IMR-90 (cell line): ENCODE measurements around the gene ANXA3. TPM values are rescaled to one million over a fixed set of nuclear protein-coding genes. Genes with fewer than 3 reads are reported as not detected.

Experiments used
- ATAC-seq: fragments of 200-7000 bp; cut with Tn5 transposase; 2 replicates; pipeline ENCODE4 v1.9.1; 2020; ENCODE audit warnings: low read depth, mild to moderate bottlenecking, moderate library complexity
- BruUV-seq: library from RNA; stranded (reverse); fragments of 400-500 nt; replicated peaks from 2 replicates; lab custom pipeline; 2021; lab: Mats Ljungman, UMichigan
- CTCF ChIA-PET: fragments of 300-600 bp; formaldehyde crosslinking; extraction: SDS; loops from one replicate; lab custom pipeline; 2021; ENCODE audit warnings: antibody characterized with exemption; lab: Yijun Ruan, JAX
- POLR2A ChIA-PET: fragments of 300-600 bp; sonication (Branson Sonifier 250); formaldehyde crosslinking; loops from one replicate; lab custom pipeline; 2022; ENCODE audit warnings: antibody characterized with exemption; ENCODE audit not compliant: unreplicated experiment; lab: Charles Lee
- DNase-seq: peaks from one replicate; pipeline ENCODE4 v3.0.0; 2013
- H2AFZ ChIP-seq: replicated peaks from 2 replicates; pipeline ENCODE3; 2013; ENCODE audit warnings: low read length, mild to moderate bottlenecking; ENCODE audit not compliant: poor library complexity
- H2AK5ac ChIP-seq: 2 replicates; pipeline ENCODE4 v1.6.1; 2013; ENCODE audit warnings: low read depth, low read length, inconsistent platforms
- H2AK9ac ChIP-seq: replicated peaks from 2 replicates; pipeline ENCODE3; 2013; ENCODE audit warnings: mild to moderate bottlenecking, low read depth, low read length, moderate library complexity; ENCODE audit not compliant: poor library complexity
- H2BK120ac ChIP-seq: 2 replicates; pipeline ENCODE4 v1.6.1; 2013; ENCODE audit warnings: low read depth, low read length, inconsistent platforms
- H2BK15ac ChIP-seq: 3 replicates; pipeline ENCODE4 v1.6.1; 2013; ENCODE audit warnings: low read depth, low read length, inconsistent platforms
- H2BK20ac ChIP-seq: 2 replicates; pipeline ENCODE4 v1.6.1; 2013; ENCODE audit warnings: low read depth, mild to moderate bottlenecking, inconsistent platforms, low read length, moderate library complexity
- H2BK5ac ChIP-seq: 2 replicates; pipeline ENCODE4 v1.6.1; 2013; ENCODE audit warnings: mild to moderate bottlenecking, low read depth, low read length, inconsistent platforms; ENCODE audit not compliant: poor library complexity, severe bottlenecking
- H3K14ac ChIP-seq: replicated peaks from 2 replicates; pipeline ENCODE4 v1.6.1; 2013; ENCODE audit warnings: low read depth, low read length, inconsistent platforms
- H3K18ac ChIP-seq: 2 replicates; pipeline ENCODE4 v1.6.1; 2013; ENCODE audit warnings: low read depth, low read length, control low read depth
- H3K23ac ChIP-seq: 2 replicates; pipeline ENCODE4 v1.6.1; 2013; ENCODE audit warnings: low read depth, low read length, inconsistent platforms
- H3K27ac ChIP-seq: 2 replicates; pipeline ENCODE4 v1.5.1; 2013; ENCODE audit warnings: mild to moderate bottlenecking, control low read depth, low read length; ENCODE audit not compliant: insufficient read depth
- H3K27me3 ChIP-seq: 2 replicates; pipeline ENCODE4 v1.6.1; 2013; ENCODE audit warnings: low read length; ENCODE audit not compliant: control insufficient read depth, insufficient read depth
- H3K36me3 ChIP-seq: 2 replicates; pipeline ENCODE4 v1.6.1; 2013; ENCODE audit warnings: low read length, mixed read lengths; ENCODE audit not compliant: control insufficient read depth, insufficient read depth
- H3K4ac ChIP-seq: 2 replicates; pipeline ENCODE4 v1.6.1; 2013; ENCODE audit warnings: low read depth, low read length, inconsistent platforms
- H3K4me1 ChIP-seq: 2 replicates; pipeline ENCODE4 v1.6.1; 2013; ENCODE audit warnings: low read length, mixed read lengths; ENCODE audit not compliant: control insufficient read depth, insufficient read depth
- H3K4me2 ChIP-seq: 2 replicates; pipeline ENCODE4 v1.6.1; 2013; ENCODE audit warnings: low read depth, mild to moderate bottlenecking, control low read depth, low read length, moderate library complexity
- H3K4me3 ChIP-seq: 2 replicates; pipeline ENCODE4 v1.5.1; 2013; ENCODE audit warnings: low read depth, mild to moderate bottlenecking, control low read depth, low read length, moderate library complexity; ENCODE audit not compliant: insufficient read depth
- H3K56ac ChIP-seq: 2 replicates; pipeline ENCODE4 v1.6.1; 2013; ENCODE audit warnings: low read length, inconsistent platforms; ENCODE audit not compliant: insufficient read depth; ENCODE audit errors: extremely low read depth
- H3K79me1 ChIP-seq, 2 experiments: 2 replicates each; pipeline ENCODE4 v1.6.1; 2013; ENCODE audit warnings: low read length in 2 of 2, inconsistent platforms in 1 of 2, low read depth in 1 of 2
- H3K9ac ChIP-seq: 2 replicates; pipeline ENCODE4 v1.6.1; 2013; ENCODE audit warnings: low read depth, low read length, control low read depth
- H3K9me1 ChIP-seq: 2 replicates; pipeline ENCODE4 v1.6.1; 2013; ENCODE audit warnings: low read length, inconsistent platforms; ENCODE audit not compliant: insufficient read depth
- H3K9me3 ChIP-seq: 2 replicates; pipeline ENCODE4 v1.6.1; 2013; ENCODE audit warnings: low read length; ENCODE audit not compliant: control insufficient read depth, insufficient read depth
- H4K20me1 ChIP-seq: 2 replicates; pipeline ENCODE4 v1.6.1; 2013; ENCODE audit warnings: low read length, inconsistent platforms; ENCODE audit not compliant: insufficient read depth
- H4K5ac ChIP-seq: 2 replicates; pipeline ENCODE4 v1.6.1; 2013; ENCODE audit warnings: mild to moderate bottlenecking, low read depth, low read length, control low read depth
- H4K8ac ChIP-seq, 2 experiments: 2 replicates each; pipeline ENCODE4 v1.6.1; 2013; ENCODE audit warnings: low read depth in 2 of 2, low read length in 2 of 2, control low read depth in 1 of 2, inconsistent platforms in 1 of 2
- H4K91ac ChIP-seq: 2 replicates; pipeline ENCODE4 v1.6.1; 2013; ENCODE audit warnings: low read depth, low read length, inconsistent platforms; ENCODE audit not compliant: insufficient read depth
- BHLHE40 ChIP-seq: fragments of 150-350 bp; IDR thresholded peaks from 2 replicates; pipeline ENCODE4 v1.6.1; 2016; ENCODE audit warnings: mild to moderate bottlenecking, low read depth, low read length
- CEBPB ChIP-seq: IDR thresholded peaks from 2 replicates; pipeline ENCODE4 v1.6.1; 2012; ENCODE audit warnings: low read depth, low read length, improper control_type of control experiment
- FOS ChIP-seq: fragments of 150-350 bp; IDR thresholded peaks from 2 replicates; pipeline ENCODE4 v1.6.1; 2016; ENCODE audit warnings: low read depth, low read length
- MAFK ChIP-seq: IDR thresholded peaks from 2 replicates; pipeline ENCODE4 v1.6.1; 2012; ENCODE audit warnings: low read depth, low read length, improper control_type of control experiment
- RAD21 ChIP-seq: IDR thresholded peaks from 2 replicates; pipeline ENCODE4 v1.6.1; 2012; ENCODE audit warnings: low read length, improper control_type of control experiment
- RCOR1 ChIP-seq: IDR thresholded peaks from 2 replicates; pipeline ENCODE4 v1.6.1; 2012; ENCODE audit warnings: mild to moderate bottlenecking, low read length, improper control_type of control experiment; ENCODE audit not compliant: insufficient replicate concordance
- SMC3 ChIP-seq: fragments of 150-350 bp; IDR thresholded peaks from 2 replicates; pipeline ENCODE4 v1.6.1; 2016; ENCODE audit warnings: low read depth, mild to moderate bottlenecking, antibody characterized with exemption, low read length, moderate library complexity
- WGBS, 2 experiments: methylation state at CpG; one replicate each; pipeline versions ENCODE4 v1.1.5 to v1.1.7; 2013; ENCODE audit warnings: missing lambda C conversion rate in 2 of 2; ENCODE audit not compliant: insufficient read length in 1 of 2; ENCODE audit errors: extremely low coverage in 2 of 2; 5-methylcytosine and 5-hydroxymethylcytosine counted together
- dilution Hi-C: fragments of 300-500 bp; cut with HindIII; formaldehyde crosslinking; loops from one replicate; pipeline ENCODE4 v1.14.3; 2018; ENCODE audit warnings: low sequenced_read_pairs; ENCODE audit not compliant: unreplicated experiment
- in situ Hi-C: fragments of 300-500 bp; cut with MboI; formaldehyde crosslinking; loops from 3 replicates; pipeline ENCODE4 v1.14.3; 2019; ENCODE audit warnings: low sequenced_read_pairs, inconsistent platforms, mixed read lengths
- intact Hi-C: fragments of 100-400 bp; cut with micrococcal nuclease; formaldehyde crosslinking; loops from 2 replicates; pipeline ENCODE4 v1.10.0; 2022
- polyA plus RNA-seq, 3 experiments: library from polyadenylated mRNA; depleted of rRNA; stranded (reverse); fragments of >200 nt; gene quantifications; 2 replicates each; pipeline ENCODE4 v1.2.3, GENCODE V29; 2012; ENCODE audit warnings: low replicate concordance in 1 of 3
- total RNA-seq: library from RNA; depleted of rRNA; stranded (reverse); fragments of >200 nt; gene quantifications from 2 replicates; pipeline ENCODE4 v1.2.3, GENCODE V29; 2012
- TF ChIP-seq, protein P1 (sequence below): fragments of 150-350 bp; IDR thresholded peaks from 2 replicates; pipeline ENCODE4 v1.6.1; 2017; ENCODE audit warnings: mild to moderate bottlenecking, antibody characterized with exemption, low read length, low read depth
- TF ChIP-seq, protein P2 (sequence below): conservative IDR thresholded peaks from 2 replicates; pipeline ENCODE4 v1.5.1; 2012; ENCODE audit warnings: mild to moderate bottlenecking, low read depth, low read length, improper control_type of control experiment

ANXA3 gene
- total and polyA plus RNA-seq, 2 of the 4 experiments (the other 2 are of a cell fraction) = 4.2 to 5.0 TPM

DNA sequence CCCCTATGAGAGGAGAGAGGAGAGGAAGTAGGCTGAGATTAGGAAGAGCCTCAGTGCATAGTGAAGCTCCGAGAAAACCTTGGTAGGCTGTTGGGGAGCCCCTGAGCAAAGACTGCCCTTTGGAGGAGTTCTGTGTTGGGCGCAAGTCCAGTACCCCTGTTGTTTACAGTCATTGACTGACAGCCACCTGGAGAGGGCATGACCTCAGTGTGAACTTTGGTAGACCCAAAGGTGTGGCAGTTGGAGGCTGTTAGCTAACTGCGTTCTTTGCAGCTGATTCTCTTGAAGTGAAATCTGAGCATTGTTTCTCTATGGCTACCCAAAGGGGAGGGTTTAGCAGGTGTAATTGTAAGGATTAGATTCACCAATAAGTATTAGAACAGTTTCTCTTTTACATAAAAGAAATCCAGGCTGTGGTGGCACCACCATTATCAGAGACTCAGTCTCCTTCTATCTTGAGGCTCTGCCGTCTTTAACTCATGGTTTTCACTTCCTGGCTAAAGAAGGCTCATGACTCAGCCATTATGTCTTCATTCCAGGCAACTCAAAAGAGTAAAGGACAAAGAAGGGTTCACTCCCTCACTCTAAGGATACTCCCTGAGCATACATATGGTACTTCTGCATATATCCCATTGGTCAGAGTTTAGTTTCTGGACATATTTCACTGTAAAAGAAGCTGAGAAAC, 33.4 kb downstream of the ANXA3 start (continued):
- TF ChIP-seq RAD21 = no peak

DNA sequence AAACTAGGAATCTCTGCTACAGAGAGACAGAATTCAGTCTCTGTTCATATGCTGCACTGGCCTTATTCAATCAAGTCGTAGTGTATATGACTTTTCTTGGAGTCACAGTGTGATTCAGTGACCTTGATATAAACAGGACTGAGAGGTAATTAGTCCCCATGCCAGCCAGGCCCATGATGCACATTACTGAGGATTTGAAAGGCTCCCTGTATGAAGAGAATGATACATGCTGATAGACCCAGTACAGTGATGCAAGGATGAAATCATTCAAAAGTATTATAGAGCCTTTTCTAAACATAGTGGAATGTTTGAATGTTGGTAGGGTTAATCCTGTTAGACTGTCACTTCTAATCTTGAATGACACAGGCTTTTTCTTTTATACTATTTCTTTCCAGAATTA, 34.1 kb downstream of the ANXA3 start:
- Histone ChIP-seq H2AK5ac (no peak overlapping the region), H3K79me1 (no peaks in the 10 kb centered on the region), H2BK120ac (peak overlapping the region; percentile 1; the same call in 1 of the 2 replicates), H3K9ac (no peak overlapping the region), H2BK15ac (no peak overlapping the region), H4K91ac (no peak overlapping the region), H3K18ac (no peak overlapping the region), H2AK9ac (no peak overlapping the region), H3K14ac (no peak overlapping the region), H3K9me3 (no peaks in the 10 kb centered on the region), H3K4me2 (no peak overlapping the region), H3K27me3 (no peaks in the 10 kb centered on the region), H3K4me3 (no peak overlapping the region), H3K4me1 (no peaks in the 10 kb centered on the region; the same call in 1 of the 2 replicates), H3K27ac (no peak overlapping the region), H4K20me1 (no peaks in the 10 kb centered on the region), H2BK20ac (no peak overlapping the region), H3K9me1 (no peaks in the 10 kb centered on the region; the same call in 1 of the 2 replicates), H3K4ac (no peak overlapping the region), H3K36me3 (no peaks in the 10 kb centered on the region), H4K8ac (0 out of 4 replicates have a peak overlapping the region, but pooled peaks of 1 of the 2 experiments have one; percentile 2), H2AFZ (no peak overlapping the region), H3K56ac (no peak overlapping the region), H3K23ac (no peak overlapping the region), H4K5ac (no peak overlapping the region), H2BK5ac (peak overlapping the region; percentile 23)
- ATAC-seq (peak; percentile 90), DNase-seq (peak; percentile 86)
- intact Hi-C loops = no loop called here
- in situ Hi-C loops = no loop called here
- POLR2A ChIA-PET = no interaction called here
- no CpG with 5 or more reads among the region's 1 CpG for WGBS, 2 experiments
- TF ChIP-seq BHLHE40 = peak; percentile 13; the same call in 1 of the 2 replicates
- TF ChIP-seq MAFK = 0 out of 2 replicates have a peak, but pooled peaks have one; percentile 16
- TF ChIP-seq RCOR1 = no peak
- peak; percentile 79 for TF ChIP-seq CEBPB
- peak; percentile 11; the same call in 1 of the 2 replicates for TF ChIP-seq FOS
- TF ChIP-seq, protein P1, sequence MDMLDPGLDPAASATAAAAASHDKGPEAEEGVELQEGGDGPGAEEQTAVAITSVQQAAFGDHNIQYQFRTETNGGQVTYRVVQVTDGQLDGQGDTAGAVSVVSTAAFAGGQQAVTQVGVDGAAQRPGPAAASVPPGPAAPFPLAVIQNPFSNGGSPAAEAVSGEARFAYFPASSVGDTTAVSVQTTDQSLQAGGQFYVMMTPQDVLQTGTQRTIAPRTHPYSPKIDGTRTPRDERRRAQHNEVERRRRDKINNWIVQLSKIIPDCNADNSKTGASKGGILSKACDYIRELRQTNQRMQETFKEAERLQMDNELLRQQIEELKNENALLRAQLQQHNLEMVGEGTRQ = no peak
- TF ChIP-seq SMC3 = no peak
- TF ChIP-seq, protein P2, sequence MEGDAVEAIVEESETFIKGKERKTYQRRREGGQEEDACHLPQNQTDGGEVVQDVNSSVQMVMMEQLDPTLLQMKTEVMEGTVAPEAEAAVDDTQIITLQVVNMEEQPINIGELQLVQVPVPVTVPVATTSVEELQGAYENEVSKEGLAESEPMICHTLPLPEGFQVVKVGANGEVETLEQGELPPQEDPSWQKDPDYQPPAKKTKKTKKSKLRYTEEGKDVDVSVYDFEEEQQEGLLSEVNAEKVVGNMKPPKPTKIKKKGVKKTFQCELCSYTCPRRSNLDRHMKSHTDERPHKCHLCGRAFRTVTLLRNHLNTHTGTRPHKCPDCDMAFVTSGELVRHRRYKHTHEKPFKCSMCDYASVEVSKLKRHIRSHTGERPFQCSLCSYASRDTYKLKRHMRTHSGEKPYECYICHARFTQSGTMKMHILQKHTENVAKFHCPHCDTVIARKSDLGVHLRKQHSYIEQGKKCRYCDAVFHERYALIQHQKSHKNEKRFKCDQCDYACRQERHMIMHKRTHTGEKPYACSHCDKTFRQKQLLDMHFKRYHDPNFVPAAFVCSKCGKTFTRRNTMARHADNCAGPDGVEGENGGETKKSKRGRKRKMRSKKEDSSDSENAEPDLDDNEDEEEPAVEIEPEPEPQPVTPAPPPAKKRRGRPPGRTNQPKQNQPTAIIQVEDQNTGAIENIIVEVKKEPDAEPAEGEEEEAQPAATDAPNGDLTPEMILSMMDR = no peak
- no TSS peak for BruUV-seq
- CTCF ChIA-PET = no interaction called here
- dilution Hi-C loops = no loop called here
